GM21526 (cell line): Measurements from ENCODE around the gene CCL3.
"Not testable (repeated sequence)": the region's sequence is repeated elsewhere in the genome, so short reads cannot be mapped to it uniquely, and the experiment has no call there.

Experiments
- ATAC-seq: cut with Tn5 transposase; IDR thresholded peaks from one replicate; pipeline ENCODE4 v1.9.1; 2021; ENCODE audit warnings: moderate library complexity; ENCODE audit not compliant: unreplicated experiment, low FRiP score

CCL3 gene

DNA sequence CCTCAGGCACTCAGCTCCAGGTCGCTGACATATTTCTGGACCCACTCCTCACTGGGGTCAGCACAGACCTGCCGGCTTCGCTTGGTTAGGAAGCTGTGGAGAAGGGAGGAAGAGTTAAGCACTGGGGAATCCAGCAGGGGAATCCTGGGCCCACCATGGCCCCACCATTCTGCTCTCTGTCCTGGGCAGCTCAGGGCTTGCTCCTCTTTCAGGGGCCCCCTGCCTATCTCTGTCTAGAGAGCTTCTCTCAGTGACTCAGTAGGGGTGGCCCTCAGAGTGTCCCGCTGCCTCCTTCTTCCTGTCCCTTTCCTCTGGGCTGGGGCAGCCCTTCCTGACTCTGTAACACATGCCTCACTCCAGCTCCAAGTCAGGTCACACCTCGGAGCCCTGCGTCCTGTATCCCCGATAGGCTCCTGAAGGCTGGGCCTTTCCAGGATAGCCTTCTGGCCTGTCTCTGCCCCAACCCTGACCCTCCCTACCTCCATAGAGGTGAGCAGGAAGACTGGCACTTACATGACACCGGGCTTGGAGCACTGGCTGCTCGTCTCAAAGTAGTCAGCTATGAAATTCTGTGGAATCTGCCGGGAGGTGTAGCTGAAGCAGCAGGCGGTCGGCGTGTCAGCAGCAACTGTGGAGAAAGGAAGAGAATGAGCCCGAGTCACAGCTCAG lies 1.1 kb downstream of the CCL3 start:
- ATAC-seq = no peak

DNA sequence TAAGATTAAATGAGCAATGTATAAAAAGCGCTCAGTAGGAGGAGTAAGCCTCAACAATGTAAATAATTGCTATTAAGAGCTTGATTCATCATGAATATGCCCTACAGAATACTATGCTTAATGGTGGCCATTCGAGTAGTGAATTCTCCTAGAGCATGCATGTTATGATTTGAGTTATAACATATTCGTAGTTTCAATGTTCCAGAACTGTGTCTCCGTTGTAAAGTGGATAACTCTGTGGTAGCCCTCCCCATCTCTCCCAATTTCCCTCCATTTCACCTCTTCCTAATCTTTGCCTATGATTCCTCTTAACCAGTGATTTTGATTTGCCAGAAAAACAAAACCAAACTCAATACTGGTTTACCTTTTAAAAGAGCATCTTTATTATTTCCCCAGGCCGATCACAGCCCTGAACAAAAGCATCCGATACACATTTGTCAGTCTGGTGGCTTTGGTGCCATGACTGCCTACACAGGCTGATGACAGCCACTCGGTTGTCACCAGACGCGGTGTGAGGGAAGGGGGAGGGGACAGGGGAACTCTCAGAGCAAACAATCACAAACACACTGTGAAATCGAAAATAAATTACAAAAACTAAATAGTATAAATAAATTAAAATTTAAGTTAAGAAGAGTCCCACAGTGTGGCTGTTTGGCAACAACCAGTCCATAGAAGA lies 1.9 kb downstream of the CCL3 start:
- ATAC-seq = not testable (repeated sequence)

DNA sequence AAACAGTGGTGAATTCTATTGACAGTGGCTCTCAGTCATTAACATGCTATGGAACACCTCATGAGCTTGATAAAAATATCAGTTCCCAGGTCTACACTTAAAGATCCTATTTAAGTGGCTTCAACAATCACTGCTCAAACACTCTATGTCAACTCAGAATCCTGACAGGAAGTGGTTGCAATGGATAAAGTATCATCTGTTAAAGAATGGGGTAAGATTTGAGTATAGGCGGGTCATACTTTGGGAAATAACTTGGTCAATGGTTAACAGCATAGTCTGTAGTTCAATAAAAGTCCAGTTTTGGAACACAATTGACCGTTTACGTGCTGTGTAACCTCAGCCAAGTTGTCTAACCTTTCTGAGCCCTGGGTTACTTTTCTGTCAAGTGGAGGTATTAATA lies 2.5 kb downstream of the CCL3 start:
- not testable (repeated sequence) for ATAC-seq

DNA sequence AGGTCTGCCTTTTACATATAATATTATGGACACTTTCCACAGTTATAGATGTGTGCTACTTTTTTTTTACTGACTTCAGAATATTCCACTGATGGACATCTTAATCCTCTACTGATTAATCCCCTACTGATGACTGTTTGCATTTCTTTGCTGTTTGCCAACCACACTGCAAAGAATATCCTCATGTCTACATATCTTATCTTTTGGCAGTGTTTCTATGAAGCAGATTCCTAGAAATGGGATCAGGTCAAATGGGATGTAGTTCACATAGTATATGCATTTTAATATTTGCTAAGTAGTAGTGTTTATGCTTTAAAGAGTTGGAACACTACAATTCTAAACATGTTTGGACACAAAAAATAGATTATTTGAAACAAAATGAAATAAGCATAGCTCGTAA lies 3.2 kb downstream of the CCL3 start:
- no peak for ATAC-seq

DNA sequence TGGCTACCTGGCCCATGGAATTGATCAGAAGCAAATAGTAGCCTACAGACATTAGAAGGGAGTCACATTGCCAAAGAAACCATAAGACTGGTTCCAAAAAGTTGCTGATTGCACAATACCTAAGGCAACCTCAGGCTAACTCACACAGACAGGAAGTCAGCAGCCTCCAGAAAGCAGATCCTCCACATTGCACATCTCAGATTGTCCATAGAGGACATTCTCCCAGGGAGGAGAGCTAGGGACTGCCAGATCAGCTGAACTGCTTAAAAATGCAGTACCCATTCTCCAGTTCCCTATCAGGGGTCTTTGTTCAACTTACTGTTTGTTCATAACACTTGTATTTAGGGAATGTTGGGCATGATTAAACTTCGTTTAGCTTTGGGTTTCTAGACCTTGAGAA lies 4.2 kb downstream of the CCL3 start:
- ATAC-seq = no peak

DNA sequence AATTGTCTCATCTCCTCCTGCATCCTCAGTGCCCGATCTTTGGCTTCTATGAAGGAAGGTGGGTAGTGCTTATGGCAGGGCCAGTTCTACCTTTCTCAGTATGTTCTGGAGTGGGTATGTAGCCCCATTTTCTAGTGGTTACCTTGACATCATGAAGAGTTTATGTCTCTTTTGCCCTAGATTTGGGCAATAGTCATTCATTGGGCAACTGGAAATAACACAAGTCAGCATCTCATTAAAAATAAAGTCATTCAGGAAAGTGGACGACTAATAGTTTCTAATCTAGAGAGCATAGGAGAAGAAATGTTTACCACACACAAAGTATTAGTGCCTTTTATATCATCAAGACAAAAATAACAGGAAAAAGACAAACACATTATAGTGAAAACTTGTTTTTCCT lies 6.3 kb downstream of the CCL3 start:
- ATAC-seq = not testable (repeated sequence)

DNA sequence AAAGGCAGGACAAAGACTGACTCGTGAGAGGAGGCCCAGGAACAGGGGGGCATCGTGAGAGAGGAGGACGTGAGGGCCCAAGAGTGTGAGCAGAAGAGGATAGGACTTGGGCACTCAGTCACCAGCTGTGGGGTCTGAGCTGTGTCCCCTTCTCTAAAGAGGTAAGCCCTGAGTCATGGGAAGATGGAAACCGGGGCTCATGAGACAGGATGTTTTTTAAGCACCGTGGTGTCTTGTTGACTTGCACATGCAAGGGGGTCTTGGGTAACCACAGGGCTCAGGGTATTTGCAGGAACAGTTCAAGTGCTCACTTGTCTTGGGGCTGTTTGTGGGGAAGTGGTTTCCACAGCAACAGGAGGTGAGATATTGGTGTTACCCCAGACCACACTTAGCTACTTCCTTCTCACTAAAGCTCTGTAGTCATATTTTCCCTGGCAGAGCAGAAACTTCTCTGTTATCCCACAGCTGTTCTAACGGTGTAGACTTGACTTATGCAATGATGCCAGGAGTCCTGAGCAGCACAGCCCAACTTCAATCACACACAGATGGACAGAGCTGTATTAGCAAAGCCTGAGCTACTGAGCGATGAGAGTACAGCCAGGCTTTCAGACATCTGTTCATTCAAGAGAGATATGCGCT lies 7.3 kb downstream of the CCL3 start:
- not testable (repeated sequence) for ATAC-seq

DNA sequence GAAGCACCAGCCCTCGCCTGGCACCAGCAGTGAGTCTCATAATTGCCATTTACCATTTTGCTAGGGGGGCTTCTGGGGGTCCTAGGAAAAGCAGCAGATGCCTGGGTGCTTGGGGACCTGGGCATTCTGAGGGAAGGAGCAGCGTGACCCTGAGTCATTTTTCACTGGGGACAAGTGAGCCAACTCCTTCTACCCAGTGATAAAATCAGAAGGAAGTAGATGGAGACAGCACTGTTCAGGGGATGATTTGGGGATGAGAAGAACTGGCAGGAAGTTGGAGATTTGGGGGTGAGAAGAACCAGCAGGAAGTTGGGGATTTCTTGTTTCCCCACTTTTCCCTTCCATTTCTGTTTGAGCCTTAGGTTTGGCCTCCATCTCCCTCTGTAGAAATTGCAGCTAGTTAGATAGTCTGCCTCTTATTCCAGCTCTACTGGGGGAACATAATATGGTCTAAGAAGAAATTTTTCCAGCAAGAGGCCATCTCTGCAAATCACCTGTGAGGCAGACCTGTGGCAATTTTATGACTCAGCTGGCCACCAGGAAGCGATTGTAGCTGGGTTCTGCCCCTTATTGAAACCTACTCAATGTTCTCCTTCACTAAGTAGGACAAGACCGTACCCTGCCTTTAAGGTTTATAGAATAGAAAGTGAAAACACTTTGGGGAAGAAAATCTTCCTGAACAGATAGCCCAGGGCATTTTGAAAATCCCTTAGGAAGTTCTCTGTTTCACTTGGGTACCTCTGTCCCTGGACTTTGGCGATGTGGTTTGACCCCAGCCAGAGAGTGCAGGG lies 8.1 kb downstream of the CCL3 start:
- not testable (repeated sequence) for ATAC-seq

DNA sequence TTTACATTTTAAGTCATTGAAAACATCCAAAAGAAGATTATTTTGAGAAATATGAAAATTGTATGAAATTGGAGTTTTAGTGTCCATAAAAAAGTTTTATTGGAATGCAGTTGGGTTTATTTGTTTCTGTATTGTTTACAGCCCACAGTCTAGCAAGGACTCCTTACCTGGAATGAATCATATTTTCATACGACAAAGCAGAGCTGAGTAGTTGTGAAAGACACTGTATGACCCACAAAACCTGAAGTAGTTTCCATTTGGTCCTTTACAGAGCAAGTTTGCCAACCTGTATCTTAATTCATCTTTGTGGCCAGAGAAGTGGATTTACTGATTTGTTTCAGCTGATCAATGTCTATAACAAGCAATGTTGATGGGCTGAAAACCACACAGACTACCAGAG lies 15.6 kb downstream of the CCL3 start:
- ATAC-seq = no peak

DNA sequence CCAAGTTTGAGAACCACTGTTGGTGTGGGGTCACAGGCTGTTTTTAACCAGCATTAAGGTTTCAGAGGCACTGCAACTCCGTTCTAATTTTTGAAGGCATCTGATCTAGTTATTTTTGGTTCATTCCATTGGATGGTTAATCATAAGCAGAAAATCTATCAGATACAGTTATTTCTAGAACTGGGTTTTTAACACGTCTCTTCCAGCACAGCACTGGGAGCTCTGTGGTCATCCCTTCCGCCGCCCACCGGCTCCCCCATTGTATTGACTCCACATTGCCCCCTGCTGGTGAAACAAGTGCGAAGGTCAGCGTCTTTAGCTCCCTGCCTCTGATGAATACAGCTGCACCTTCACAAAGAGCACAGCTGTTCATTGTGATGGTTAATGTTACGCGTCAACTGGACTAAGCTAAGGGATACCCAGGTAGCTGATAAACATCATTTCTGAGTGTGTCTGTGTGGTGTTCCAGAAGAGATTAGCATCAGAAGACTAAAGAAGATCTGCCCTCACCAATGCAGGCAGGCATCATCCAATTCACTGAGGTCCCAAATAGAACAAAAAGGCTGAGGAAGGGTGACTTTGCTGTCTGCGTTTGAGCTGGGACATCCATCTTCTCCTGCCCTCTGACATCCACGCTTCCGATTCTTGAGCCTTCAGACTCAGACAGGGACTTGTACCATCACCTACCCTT lies 17.4 kb downstream of the CCL3 start:
- ATAC-seq = no peak

DNA sequence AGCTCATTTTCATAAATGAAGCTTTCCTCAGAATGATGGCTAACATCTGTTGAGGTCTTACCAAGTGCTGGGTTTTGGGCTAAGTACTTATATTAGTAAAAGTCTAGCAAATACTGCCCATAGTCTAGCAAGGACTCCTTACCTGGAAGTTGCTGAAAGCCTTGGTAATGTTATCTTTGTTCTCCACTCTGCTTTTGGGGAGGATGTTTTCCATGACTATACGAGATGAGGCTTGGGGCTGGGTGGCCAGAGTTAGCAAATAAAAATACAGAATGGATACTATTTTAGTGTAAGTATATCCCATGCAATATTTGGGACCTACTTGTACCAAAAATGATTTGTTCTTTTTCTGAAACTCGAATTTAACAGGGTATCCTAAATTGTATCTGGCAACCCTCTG lies 18.2 kb downstream of the CCL3 start:
- ATAC-seq = no peak

DNA sequence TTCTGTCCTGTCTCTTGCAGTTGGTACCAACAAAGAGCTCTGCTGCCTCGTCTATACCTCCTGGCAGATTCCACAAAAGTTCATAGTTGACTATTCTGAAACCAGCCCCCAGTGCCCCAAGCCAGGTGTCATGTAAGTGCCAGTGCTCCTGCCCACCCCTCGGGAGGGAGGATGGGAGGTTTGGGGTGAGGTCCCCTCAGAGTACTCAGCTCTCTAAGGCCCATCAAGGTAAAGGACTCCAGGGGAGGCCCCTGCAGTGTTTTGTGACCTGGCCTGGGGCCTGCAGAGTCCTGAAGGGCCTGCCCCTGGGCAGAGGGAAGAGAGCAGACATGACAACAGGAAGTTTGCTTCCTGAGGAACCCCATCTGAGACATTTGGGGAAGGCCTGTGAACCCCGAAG lies 19.5 kb downstream of the CCL3 start:
- ATAC-seq = no peak

DNA sequence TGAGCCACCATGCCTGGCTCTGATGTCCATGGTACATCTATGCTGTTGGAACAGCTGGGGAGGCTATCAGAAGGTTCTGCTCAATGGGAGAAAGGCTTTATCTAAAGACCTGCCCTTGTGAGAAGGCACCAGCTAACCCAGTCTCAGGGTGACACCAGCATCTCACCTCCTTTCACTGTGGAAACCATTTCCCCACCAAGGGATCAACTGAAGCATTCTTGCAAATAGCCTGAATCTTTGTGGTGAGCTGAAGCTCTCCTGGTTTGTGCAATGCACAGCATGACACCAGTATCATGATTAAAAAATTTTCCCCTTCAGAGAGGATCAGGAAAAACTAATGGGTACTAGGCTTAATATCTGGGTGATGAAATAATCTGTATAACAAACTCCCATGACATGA lies 20.8 kb downstream of the CCL3 start:
- no peak for ATAC-seq

DNA sequence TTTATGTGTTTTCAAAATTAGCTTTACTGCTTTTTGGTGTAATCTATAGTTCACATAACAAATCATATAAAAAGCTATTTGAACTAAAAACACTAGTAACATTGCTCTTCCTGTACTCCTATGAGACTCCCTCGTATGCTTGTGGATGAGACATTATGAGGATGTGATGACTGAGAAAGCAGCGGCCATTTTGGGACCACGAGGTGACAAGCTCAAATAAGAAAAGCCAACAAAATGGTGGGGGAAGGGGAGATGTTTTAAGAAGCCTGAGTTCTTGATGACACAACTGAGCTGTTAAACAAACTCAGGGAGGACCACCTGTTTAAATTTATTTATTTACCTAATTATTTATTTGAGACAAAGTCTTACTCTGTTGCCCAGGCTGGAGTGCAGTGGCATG lies 21.4 kb downstream of the CCL3 start:
- no peak for ATAC-seq

DNA sequence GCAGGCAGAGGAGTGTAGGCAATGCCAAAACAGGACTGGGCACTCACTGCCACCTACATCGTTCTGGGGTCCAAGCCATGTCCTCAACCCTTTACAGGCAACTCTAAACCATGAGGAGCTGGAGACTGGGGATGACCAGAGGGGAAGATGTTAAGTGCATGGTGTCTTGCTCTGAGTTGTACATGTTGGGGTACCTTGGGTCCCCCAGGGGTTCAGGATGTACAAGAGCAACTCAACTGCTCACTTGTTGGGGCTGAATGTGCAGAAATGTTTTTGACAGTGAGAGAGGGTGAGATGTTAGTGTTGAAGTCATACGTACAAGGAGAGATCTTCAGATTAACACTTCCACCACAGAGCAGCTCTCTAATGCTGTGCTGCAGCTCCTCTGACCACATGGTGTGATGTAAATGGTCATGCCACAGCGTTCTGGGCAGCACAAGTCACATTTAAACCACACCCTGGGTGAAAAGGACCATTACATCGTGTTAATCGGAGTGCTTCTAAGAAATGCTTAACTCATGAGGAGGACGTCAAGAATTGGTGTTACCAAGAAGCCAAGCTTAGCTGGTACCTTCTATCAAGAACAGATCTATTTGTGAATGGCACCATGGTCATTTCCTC lies 23.5 kb downstream of the CCL3 start:
- no peak for ATAC-seq

DNA sequence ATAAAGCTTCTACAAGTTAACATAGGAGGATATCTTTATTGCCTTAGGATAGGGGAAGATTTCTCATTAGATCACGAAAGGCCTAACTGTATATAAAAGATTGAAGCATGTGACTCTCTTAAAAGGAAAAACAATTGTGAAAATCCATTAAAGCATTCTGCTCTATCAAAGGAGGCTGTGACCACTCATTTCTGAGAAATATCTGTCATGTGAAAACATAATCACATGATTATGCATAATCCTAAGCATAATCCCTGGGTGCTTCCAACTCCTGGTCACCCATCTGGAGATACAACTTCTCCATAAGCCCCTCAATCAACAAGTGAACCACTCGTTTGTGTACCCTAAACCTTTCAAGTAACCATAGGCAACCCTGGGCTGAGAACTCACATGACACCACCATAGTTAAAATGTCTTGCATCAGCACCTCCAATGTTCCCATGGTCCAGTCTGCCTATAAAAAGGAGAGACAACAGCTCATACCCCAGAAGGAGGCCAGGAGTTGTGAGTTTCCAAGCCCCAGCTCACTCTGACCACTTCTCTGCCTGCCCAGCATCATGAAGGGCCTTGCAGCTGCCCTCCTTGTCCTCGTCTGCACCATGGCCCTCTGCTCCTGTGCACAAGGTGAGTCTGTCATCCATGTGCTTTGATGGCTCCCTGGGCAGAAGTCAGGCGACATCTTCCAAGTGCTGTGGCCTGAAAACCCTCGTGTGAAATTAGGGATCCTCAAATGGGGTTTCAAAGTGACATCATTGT lies 26.0 kb downstream of the CCL3 start, which contains the start of gene CCL18:
TSS of gene CCL18 (plus strand) at position 487 of the 756 bp plus-strand sequence. CDS start at position 558, 71 bp downstream.
- ATAC-seq = no peak

DNA sequence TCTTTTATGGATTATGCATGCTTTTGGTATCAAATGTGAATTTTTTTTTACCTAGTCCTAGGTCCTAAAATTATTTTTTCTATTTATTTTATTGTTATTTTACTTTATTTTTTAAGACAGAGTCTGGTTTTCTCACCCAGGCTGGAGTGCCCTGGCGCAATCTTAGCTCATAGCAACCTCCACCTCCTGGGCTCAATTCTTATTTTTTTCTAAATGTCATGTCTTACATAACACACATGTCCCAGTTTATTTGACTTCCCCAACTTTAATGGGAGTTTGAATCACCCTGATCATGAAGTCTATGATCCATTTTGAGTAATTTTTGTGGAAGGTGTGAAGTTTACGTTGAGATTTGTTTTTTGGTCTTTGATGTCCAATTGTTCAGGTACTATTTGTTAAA lies 29.1 kb downstream of the CCL3 start:
- ATAC-seq = no peak

DNA sequence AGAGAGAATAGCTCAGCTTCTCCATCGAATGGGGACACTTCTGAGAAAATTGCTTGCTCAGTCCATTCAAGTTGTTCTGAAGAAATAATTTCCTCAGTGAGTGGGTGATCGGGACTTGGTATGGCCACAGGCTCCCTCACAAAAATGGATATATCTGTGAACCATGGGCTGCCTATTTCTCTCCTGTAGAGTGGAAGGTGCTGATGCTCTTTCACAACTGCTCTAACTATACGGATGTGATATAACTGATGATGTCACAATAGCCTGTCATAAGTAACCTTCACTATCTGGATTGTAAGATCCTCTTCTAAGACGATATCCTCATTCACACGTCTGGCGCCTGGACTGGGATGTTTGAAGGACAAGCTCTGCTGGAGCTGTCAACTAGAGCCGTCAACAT lies 30.5 kb downstream of the CCL3 start:
- ATAC-seq = no peak

DNA sequence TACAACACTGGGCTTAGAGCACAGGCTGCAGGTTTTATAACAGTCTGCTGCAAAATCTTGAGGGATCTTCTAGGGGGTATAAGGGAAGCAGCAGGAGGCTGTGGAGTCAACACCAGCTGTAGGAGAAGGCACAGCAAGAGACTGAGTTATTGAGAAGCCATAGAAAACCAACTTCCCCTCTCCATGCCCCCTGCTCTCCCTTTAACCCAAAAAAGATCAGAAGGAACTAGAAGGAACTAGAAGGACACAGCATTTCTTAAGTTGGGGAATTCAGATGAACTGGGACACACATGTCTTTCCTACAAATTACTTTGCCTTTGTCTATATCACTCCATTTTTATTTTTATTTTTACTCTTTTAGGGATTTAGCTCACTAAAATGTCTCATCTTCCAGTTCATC lies 32.0 kb downstream of the CCL3 start:
- no peak for ATAC-seq
